HEK293T (cell line): ENCODE results near the gene SYCE3.

ENCODE experiments used
- FOXK2 ChIP-seq: fragments of 450-650 bp; IDR thresholded peaks from 2 replicates; pipeline ENCODE4 v1.6.1; 2016; ENCODE audit warnings: mild to moderate bottlenecking
- SUZ12 ChIP-seq: fragments of 450-650 bp; IDR thresholded peaks from 2 replicates; pipeline ENCODE4 v1.6.1; 2016; ENCODE audit warnings: mild to moderate bottlenecking

GRCh38 chr22:50516891-50517290, 45.8 kb downstream of the SYCE3 start:
- TF ChIP-seq FOXK2: no peak
- TF ChIP-seq SUZ12: no peak
